Retinal pigment epithelial cell (primary cell): Measurements from ENCODE around the gene OXA1L.
"Not testable (repeated sequence)": the region's sequence is repeated elsewhere in the genome, so short reads cannot be mapped to it uniquely, and the experiment has no call there.

Source experiments
- DNase-seq: peaks from one replicate; pipeline ENCODE4 v3.0.0-alpha.2; 2010; ENCODE audit warnings: low read depth
- H3K4me3 ChIP-seq: 2 replicates; pipeline ENCODE4 v1.5.1; 2011; ENCODE audit warnings: mild to moderate bottlenecking, low read length, control low read depth, moderate library complexity
- TF ChIP-seq, protein P1 (sequence below): conservative IDR thresholded peaks from 2 replicates; pipeline ENCODE4 v1.5.1; 2011; ENCODE audit warnings: low read depth, low read length, control low read depth, inconsistent platforms

The OXA1L gene

DNA sequence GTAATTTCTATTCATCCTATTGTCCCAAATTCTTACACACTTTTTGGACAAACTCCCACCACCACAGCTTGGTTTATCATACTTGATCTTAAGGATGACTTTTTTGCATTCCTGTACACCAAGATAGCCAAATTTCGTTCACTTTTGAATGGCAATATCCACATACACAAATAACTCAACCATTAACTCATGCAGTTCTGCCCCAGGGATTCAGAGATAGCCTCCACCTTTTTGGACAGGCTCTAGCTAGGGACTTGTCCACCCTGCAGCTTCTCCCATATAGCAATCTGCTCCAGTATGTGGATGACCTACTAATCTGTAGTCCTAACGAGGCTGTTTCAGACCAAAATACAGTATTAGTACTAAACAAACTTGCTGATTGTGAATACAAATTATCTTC is 32.7 kb upstream of the OXA1L start:
- H3K4me3 ChIP-seq = no peak overlapping the region
- TF ChIP-seq, protein P1, sequence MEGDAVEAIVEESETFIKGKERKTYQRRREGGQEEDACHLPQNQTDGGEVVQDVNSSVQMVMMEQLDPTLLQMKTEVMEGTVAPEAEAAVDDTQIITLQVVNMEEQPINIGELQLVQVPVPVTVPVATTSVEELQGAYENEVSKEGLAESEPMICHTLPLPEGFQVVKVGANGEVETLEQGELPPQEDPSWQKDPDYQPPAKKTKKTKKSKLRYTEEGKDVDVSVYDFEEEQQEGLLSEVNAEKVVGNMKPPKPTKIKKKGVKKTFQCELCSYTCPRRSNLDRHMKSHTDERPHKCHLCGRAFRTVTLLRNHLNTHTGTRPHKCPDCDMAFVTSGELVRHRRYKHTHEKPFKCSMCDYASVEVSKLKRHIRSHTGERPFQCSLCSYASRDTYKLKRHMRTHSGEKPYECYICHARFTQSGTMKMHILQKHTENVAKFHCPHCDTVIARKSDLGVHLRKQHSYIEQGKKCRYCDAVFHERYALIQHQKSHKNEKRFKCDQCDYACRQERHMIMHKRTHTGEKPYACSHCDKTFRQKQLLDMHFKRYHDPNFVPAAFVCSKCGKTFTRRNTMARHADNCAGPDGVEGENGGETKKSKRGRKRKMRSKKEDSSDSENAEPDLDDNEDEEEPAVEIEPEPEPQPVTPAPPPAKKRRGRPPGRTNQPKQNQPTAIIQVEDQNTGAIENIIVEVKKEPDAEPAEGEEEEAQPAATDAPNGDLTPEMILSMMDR = no peak
- DNase-seq = no peak

DNA sequence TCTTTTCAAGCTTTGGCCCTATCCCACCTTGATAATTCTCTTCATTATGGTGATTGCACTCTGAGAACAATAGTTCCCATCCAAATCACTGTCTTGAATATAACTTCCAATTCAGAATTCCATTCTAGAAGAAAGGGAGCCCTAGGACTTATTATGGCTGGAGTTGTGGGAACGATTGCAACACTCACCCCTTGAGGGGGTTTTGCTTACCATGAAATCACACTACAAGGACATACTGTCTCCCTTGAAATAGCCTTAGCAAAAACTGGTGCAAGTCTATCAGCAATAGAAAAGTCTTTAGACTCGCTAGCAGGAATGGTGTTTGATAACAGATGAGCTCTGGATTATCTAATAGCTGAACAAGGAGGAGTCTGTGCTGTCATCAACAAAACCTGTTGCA is 31.4 kb upstream of the OXA1L start:
- no peak for DNase-seq
- TF ChIP-seq, protein P1 = no peak
- no peak overlapping the region for H3K4me3 ChIP-seq

DNA sequence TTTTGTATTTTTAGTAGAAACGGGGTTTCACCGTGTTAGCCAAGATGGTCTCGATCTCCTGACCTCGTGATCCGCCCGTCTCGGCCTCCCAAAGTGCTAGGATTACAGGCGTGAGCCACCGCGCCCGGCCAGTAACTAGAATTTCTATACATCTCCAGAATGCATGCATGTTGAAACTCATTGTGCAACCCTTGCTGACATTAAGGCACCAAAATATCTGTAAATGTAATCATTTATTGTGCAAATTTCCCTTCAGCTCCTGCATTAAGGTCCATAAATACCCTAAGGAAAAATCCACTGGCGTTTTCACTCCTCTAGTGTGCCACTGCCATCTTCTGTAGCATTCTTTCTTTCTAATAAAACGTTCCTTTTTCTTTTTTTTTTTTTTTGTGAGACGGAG is 30.1 kb upstream of the OXA1L start:
- not testable (repeated sequence) for DNase-seq

DNA sequence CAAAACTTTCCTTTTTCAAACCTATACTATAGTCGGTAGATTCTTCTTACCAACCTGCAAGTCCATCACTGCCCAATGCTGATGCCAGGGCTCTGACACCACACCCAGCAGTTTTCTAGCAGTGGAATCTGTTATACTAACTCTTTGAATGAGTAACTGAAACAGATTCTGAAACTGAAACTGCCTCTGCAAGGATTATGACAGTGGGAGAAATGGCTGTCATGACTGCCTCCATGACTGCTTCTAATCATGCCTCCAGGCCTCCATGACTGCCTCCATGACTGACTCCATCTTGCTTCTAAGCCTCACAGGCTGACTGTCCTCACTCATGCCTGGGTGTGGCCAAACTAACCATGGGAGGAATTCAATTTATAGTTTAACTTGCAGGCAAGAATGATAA is 29.4 kb upstream of the OXA1L start:
- TF ChIP-seq, protein P1 = no peak
- no peak overlapping the region for H3K4me3 ChIP-seq
- DNase-seq = no peak

More for the DNA sequence above, 30.1 kb upstream of the OXA1L start:
- H3K4me3 ChIP-seq = not testable (repeated sequence)

DNA sequence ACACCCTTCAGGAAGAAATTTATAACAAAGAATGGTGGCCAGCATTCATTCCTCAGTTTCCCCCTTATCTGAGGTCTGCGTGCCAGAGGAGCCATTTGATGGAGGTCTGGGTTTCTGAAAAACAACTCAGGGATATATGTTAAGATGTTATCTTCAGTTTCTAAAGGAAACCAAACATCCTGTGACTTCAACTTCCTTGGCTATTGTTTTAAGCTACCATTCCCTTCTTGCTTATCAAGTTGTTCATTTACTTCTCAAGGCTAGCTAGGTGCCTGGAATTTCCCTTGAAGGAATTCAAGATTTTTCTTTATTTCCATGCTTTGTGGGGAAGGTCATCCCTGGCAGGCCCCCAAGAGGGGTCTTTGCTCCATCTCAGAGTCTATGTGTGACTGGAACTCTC is 27.1 kb upstream of the OXA1L start:
- DNase-seq = no peak
- TF ChIP-seq, protein P1 = no peak
- no peak overlapping the region for H3K4me3 ChIP-seq

DNA sequence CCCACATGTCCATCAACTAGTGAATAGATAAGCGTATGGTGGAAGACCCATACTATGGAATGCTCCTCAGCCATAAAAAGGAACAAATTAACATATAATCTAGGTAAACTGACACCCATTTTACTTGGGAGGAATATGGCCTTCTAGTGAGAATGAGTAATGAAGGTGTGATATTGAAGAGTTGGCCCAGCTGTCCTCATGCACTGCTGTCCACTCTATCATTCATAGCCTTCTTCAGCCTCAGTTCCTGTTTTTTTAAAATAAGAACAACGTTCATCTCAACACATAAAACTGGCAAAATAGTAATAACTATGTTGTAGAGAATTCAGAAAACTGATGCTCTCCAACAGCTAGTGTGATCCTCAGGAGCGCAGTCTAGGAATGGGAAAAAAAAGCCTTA is 26.5 kb upstream of the OXA1L start:
- DNase-seq = no peak
- TF ChIP-seq, protein P1 = no peak
- H3K4me3 ChIP-seq = no peak overlapping the region

DNA sequence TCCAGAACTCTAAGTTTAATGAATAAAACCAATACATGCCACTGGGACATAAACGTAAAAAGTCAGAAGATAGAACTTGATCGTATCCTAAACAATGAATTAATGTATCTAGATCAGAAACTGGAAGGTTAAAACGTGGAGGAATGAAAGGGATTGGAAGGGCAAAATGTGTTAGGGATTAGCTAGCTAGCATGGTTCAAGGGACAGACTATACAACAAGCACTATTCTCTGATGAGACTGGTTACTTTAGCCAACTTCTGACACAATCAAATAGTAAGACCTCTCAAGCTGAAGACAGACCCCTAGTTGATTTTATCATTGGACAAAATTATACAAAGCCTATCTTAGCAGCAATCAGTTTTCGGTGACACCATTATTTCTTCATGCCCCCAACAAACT is 18.7 kb upstream of the OXA1L start:
- DNase-seq = no peak
- TF ChIP-seq, protein P1 = no peak
- H3K4me3 ChIP-seq = no peak overlapping the region

DNA sequence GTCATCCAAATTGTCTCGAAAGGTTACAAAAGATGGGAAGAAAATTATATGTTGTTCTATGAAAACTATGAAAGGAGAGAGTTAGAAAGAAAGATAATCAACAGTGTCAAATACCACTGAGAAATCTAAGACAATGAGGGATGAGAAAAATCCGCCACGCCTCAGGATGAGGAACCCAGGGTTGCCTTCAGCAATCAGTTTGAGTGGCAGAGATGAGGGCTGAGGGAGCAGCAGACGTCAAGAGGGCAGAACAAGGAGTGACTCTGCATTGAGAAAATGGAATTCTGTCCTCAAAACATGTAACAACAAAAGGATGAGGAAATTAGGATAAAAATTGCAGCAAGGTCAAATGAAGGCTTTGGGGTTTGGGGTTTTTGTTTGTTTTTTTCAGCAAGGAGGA is 18.3 kb upstream of the OXA1L start:
- no peak overlapping the region for H3K4me3 ChIP-seq
- TF ChIP-seq, protein P1 = no peak

More for the DNA sequence above, 18.3 kb upstream of the OXA1L start:
- no peak for DNase-seq
